BJ (cell line): ENCODE measurements around the gene TBC1D12. TPM values are rescaled to one million over a fixed set of nuclear protein-coding genes. Genes with fewer than 3 reads are reported as not detected.

Source experiments
- CTCF ChIA-PET: fragments of 350-600 bp; formaldehyde crosslinking; extraction: SDS; loops from one replicate; lab custom pipeline; 2021; ENCODE audit warnings: antibody characterized with exemption, inconsistent platforms; lab: Yijun Ruan, JAX
- POLR2A ChIA-PET: fragments of 300-600 bp; sonication (Branson Sonifier 250); formaldehyde crosslinking; extraction: SDS; loops from one replicate; lab custom pipeline; 2021; ENCODE audit warnings: antibody characterized with exemption; lab: Charles Lee
- DNase-seq: peaks from one replicate; pipeline ENCODE4 v3.0.0-alpha.2; 2011; ENCODE audit warnings: low read depth
- H3K27me3 ChIP-seq: 2 replicates; pipeline ENCODE4 v1.6.0; 2011; ENCODE audit warnings: low read length; ENCODE audit not compliant: control insufficient read depth, insufficient read depth
- H3K36me3 ChIP-seq: 2 replicates; pipeline ENCODE4 v1.5.1; 2011; ENCODE audit warnings: low read length; ENCODE audit not compliant: control insufficient read depth, insufficient read depth
- H3K4me3 ChIP-seq: 2 replicates; pipeline ENCODE4 v1.5.1; 2011; ENCODE audit warnings: low read depth, mild to moderate bottlenecking, control low read depth, low read length
- polyA plus RNA-seq: library from polyadenylated mRNA; depleted of rRNA; stranded (reverse); fragments of >200 nt; gene quantifications from 2 replicates; pipeline ENCODE4 v1.2.3, GENCODE V29; 2011
- TF ChIP-seq, protein P1 (sequence below): IDR thresholded peaks from 2 replicates; pipeline ENCODE4 v1.5.1; 2011; ENCODE audit warnings: low read depth, mild to moderate bottlenecking, control low read depth, inconsistent platforms, low read length, moderate library complexity; ENCODE audit not compliant: insufficient read depth

The TBC1D12 gene
- polyA plus RNA-seq, 1 experiment = 2.3 TPM

GRCh38 chr10:94361171-94361794 lies 41.1 kb upstream of the TBC1D12 start:
- Histone ChIP-seq H3K27me3 (peaks cover 3% of the 10 kb centered on the region; the same call in 1 of the 2 replicates), H3K36me3 (no peaks in the 10 kb centered on the region), H3K4me3 (no peak overlapping the region)
- TF ChIP-seq, protein P1, sequence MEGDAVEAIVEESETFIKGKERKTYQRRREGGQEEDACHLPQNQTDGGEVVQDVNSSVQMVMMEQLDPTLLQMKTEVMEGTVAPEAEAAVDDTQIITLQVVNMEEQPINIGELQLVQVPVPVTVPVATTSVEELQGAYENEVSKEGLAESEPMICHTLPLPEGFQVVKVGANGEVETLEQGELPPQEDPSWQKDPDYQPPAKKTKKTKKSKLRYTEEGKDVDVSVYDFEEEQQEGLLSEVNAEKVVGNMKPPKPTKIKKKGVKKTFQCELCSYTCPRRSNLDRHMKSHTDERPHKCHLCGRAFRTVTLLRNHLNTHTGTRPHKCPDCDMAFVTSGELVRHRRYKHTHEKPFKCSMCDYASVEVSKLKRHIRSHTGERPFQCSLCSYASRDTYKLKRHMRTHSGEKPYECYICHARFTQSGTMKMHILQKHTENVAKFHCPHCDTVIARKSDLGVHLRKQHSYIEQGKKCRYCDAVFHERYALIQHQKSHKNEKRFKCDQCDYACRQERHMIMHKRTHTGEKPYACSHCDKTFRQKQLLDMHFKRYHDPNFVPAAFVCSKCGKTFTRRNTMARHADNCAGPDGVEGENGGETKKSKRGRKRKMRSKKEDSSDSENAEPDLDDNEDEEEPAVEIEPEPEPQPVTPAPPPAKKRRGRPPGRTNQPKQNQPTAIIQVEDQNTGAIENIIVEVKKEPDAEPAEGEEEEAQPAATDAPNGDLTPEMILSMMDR = no peak
- no peak for DNase-seq
- ChIA-PET POLR2A (no interaction called here), CTCF (interaction anchor here (1.2 to 1.4 kb wide), 3 partner anchors 29 to 105 kb away, joined by 3 to 4 read pairs (median 4); partner anchors contain the start of gene TBC1D12)

DNA sequence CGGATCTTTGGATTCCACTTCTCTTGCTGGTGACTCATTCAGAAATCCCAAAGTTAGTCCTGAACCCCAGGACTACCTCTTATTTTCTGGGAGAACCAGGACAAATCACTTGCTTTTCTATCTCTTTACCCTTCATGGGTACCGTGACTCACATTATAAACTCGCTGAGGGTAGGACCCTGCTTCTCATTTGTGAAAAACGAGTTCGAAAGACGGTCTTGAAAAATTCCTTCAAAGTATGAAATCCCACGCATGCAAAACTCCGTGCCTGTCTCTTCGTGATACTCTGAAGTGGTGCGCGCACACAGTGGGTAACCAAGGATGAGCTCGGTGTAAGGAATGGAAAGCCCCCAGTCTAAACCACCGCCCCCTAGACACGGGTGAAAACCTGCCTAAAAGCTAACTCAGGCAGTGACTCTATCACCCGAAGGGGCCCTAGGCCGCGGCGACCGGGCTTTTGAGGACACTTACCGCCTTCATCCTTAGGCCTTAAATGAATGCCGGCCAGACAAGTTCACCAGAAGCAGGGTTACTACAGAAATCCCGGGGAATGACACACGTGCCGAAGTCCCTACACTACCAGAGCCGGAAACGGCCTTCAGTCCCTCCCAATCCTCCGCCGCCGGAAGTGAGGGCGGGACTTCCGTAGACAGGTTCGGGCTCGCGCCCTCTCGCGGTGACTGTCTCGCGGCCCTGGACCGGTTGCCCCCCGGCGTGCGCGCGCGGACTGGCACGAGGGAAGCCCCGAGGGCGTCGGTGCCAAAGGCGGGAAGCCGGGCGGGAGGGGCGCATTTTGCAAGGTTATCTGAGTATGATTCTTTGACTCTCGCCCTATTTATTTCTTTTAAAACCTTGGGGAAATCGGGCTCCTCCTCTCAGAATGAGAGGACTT lies 39.7 kb upstream of the TBC1D12 start, which contains the start of gene NOC3L:
Gene NOC3L (minus strand): TSS at position 580 of the 891 bp plus-strand sequence. CDS start 101 bp downstream, at position 479.
- no peaks in the 10 kb centered on the region for H3K36me3 ChIP-seq
- peak; percentile 70 for DNase-seq
- ChIA-PET CTCF (interaction anchor here (0.7 to 1.7 kb wide), 10 partner anchors 9 to 107 kb away, joined by 3 to 9 read pairs (median 4); partner anchors contain the start of gene TBC1D12), POLR2A (no interaction called here)
- H3K27me3 ChIP-seq = peaks cover 3% of the 10 kb centered on the region; the same call in 1 of the 2 replicates
- H3K4me3 ChIP-seq = peak within 1 kb of the TSS; percentile 81
- TF ChIP-seq, protein P1 = peak; percentile 96

DNA sequence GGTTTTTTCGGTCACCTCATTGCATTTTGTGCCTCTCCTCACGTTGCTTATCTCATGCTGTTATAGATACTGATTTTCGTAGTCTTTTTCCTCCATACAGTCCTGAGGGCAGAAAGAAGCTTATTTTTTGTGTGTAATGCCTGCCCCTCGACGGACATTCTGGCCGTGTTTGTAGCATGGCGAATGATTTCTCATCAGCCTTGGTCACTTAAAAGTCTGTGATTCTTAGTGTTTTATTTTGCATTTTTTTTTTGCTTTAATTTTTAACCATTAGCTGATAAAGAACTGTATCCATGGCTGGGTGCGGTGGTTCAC lies 39.1 kb upstream of the TBC1D12 start:
- ChIA-PET CTCF (interaction anchor here (0.6 to 1.7 kb wide), 8 partner anchors 9 to 82 kb away, joined by 3 to 9 read pairs (median 4); partner anchors contain the start of gene TBC1D12), POLR2A (no interaction called here)
- no peak for DNase-seq
- Histone ChIP-seq H3K27me3 (peaks cover 3% of the 10 kb centered on the region; the same call in 1 of the 2 replicates), H3K36me3 (no peaks in the 10 kb centered on the region), H3K4me3 (peak overlapping the region; percentile 81)
- TF ChIP-seq, protein P1 = no peak

DNA sequence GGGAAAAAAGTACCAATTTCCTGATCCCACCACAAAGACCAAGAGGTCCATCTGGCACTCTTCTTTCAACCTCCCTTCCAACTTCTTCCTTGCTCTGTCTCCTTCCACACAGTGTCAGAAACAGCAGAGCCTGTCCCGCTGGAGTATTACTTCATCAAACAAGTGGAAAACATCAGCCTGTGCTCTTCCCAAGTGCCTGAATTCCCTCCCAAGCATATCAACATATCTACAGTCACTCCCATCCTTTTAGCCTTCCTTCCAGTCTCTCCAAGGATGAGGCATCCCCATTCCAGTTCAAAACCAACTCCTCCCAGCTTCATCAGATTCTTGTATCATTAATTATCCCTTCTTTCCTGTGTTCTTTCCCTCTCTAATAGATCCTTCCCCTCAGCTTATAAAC lies 37.9 kb upstream of the TBC1D12 start:
- H3K4me3 ChIP-seq = no peak overlapping the region
- POLR2A ChIA-PET = interaction anchor here (0.6 kb wide), 1 partner anchor 39 kb away, joined by 4 read pairs; no protein-coding TSS in a partner anchor
- TF ChIP-seq, protein P1 = no peak
- DNase-seq = no peak
- CTCF ChIA-PET = interaction anchor here (1.1 kb wide), 1 partner anchor 15 kb away, joined by 3 read pairs; no protein-coding TSS in a partner anchor
- peaks cover 3% of the 10 kb centered on the region; the same call in 1 of the 2 replicates for H3K27me3 ChIP-seq
- no peaks in the 10 kb centered on the region for H3K36me3 ChIP-seq

DNA sequence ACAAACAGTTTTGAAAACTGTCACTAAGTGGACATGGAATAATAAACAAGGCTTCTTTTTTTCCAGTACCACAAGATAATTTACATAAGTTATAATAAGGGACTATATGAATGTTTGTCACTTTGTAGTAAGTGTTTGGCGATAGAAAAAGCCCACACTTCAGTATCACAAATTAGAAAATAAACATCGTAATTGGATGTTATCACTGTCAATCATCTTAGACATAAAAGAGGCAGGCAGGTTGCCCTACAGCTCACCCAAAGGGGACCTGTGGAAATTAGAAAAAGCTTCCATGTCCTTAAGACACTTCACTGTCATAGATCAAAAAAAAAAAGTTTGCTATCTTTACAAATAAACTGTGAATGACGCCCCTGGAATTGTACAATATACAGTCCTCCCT lies 36.0 kb upstream of the TBC1D12 start:
- H3K36me3 ChIP-seq = no peaks in the 10 kb centered on the region
- ChIA-PET CTCF (no interaction called here), POLR2A (no interaction called here)
- TF ChIP-seq, protein P1 = no peak
- peaks cover 4% of the 10 kb centered on the region for H3K27me3 ChIP-seq
- no peak overlapping the region for H3K4me3 ChIP-seq
- no peak for DNase-seq
